K562 (cell line): ENCODE measurements around the gene RABGAP1L. TPM values are rescaled to one million over a fixed set of nuclear protein-coding genes. Genes with fewer than 3 reads are reported as not detected.
A peak's percentile ranks its signal among the peaks of the same experiment; 100 is the strongest.

ENCODE experiments used
- BRD9 ChIP-seq: fragments of 450-650 bp; IDR thresholded peaks from 2 replicates; pipeline ENCODE4 v1.6.1; 2018; ENCODE audit warnings: low read depth; ENCODE audit not compliant: partially characterized antibody
- CBX3 ChIP-seq, 2 experiments: IDR thresholded peaks; 1 replicate in 1 of 2; 2 replicates in 1 of 2; pipeline ENCODE4 v1.6.1; 2012; ENCODE audit warnings: inconsistent platforms in 2 of 2, low read length in 2 of 2, borderline replicate concordance in 1 of 2, control low read depth in 1 of 2
- ETS1 ChIP-seq: conservative IDR thresholded peaks from 2 replicates; pipeline ENCODE4 v1.6.1; 2011; ENCODE audit warnings: low read depth, mild to moderate bottlenecking, low read length; ENCODE audit not compliant: control insufficient read depth
- HMGXB4 ChIP-seq: sonication (generic); formaldehyde crosslinking; IDR thresholded peaks from 2 replicates; pipeline ENCODE4 v1.8.1; 2023; ENCODE audit warnings: mild to moderate bottlenecking, missing genetic modification reagents
- ILK ChIP-seq: fragments of 450-650 bp; IDR thresholded peaks from 2 replicates; pipeline ENCODE4 v1.6.1; 2016; ENCODE audit warnings: missing genetic modification characterization, low read depth, mild to moderate bottlenecking, missing compliant biosample characterization, moderate library complexity, borderline replicate concordance
- KLF10 ChIP-seq: fragments of 250-450 bp; sonication (Bioruptor Pico); IDR thresholded peaks from 2 replicates; pipeline ENCODE4 v1.6.1; 2021; ENCODE audit warnings: matching md5 sums
- NFXL1 ChIP-seq: fragments of 450-650 bp; formaldehyde crosslinking; IDR thresholded peaks from 2 replicates; pipeline ENCODE4 v1.4.0; 2021; ENCODE audit warnings: mild to moderate bottlenecking
- RREB1 ChIP-seq: fragments of 250-450 bp; sonication (Bioruptor Pico); IDR thresholded peaks from 2 replicates; pipeline ENCODE4 v1.4.0; 2020
- TSHZ1 ChIP-seq: fragments of 250-450 bp; sonication (Bioruptor Pico); IDR thresholded peaks from 2 replicates; pipeline ENCODE4 v1.4.0; 2020; ENCODE audit warnings: mild to moderate bottlenecking, moderate library complexity
- USF2 ChIP-seq: sonication (generic); formaldehyde crosslinking; IDR thresholded peaks from 2 replicates; pipeline ENCODE4 v1.5.0; 2020; ENCODE audit warnings: missing genetic modification reagents
- ZFPM2 ChIP-seq: fragments of 250-450 bp; sonication (Bioruptor Pico); IDR thresholded peaks from 2 replicates; pipeline ENCODE4 v1.5.1; 2022; ENCODE audit warnings: mild to moderate bottlenecking
- ZNF133 ChIP-seq: fragments of 250-450 bp; sonication (Bioruptor Pico); IDR thresholded peaks from 2 replicates; pipeline ENCODE4 v1.4.0; 2020; ENCODE audit warnings: mild to moderate bottlenecking
- ZNF431 ChIP-seq: sonication (generic); formaldehyde crosslinking; IDR thresholded peaks from 2 replicates; pipeline ENCODE4 v1.8.0; 2022; ENCODE audit warnings: mild to moderate bottlenecking, missing genetic modification reagents
- ZSCAN29 ChIP-seq: fragments of 450-650 bp; IDR thresholded peaks from 2 replicates; pipeline ENCODE4 v1.6.1; 2017
- polyA plus RNA-seq, 8 experiments: library from polyadenylated mRNA; depleted of rRNA in 4 of 8; stranded (reverse) in 5 of 8; unstranded in 3 of 8; fragments of >200 nt; fragmentation: Nextera tagmentation in 2 of 8; fragmentation: Illumina TruSeq in 1 of 8; extraction: Ambion mirVana in 2 of 8; extraction: Trizol in 1 of 8; gene quantifications; 2 replicates each; pipeline versions ENCODE4 v1.2.1 to v1.2.3, GENCODE V29; 2011 to 2014; ENCODE audit warnings: inconsistent platforms in 1 of 8, missing spikeins in 1 of 8
- total RNA-seq, 7 experiments: library from RNA; depleted of rRNA in 6 of 7; stranded (reverse); fragments of >200 nt in 6 of 7; fragmentation: Illumina TruSeq in 2 of 7; extraction: Trizol in 2 of 7; gene quantifications; 2 replicates each; pipeline versions ENCODE4 v1.2.1 to v1.2.3, GENCODE V29; 2011 to 2021; ENCODE audit warnings: low replicate concordance in 1 of 7

Gene RABGAP1L
- total and polyA plus RNA-seq, 9 of the 15 experiments (the other 6 are each of a cell fraction or from before 2014, with no cell fraction given) = 16.5 to 44.9 (median 26.7) TPM

GRCh38 chr1:174964261-174964971, 805.1 kb downstream of the RABGAP1L start (continued):
- no peak for TF ChIP-seq HMGXB4 (CRISPR knock-in tag)
- TF ChIP-seq ETS1 = no peak
- no peak for TF ChIP-seq NFXL1 (CRISPR knock-in tag)
- no peak for TF ChIP-seq ZFPM2 (CRISPR knock-in tag)
- no peak for TF ChIP-seq RREB1
- no peak for TF ChIP-seq USF2 (CRISPR knock-in tag)
- no peak for TF ChIP-seq KLF10
- no peak for TF ChIP-seq TSHZ1
- no peak for TF ChIP-seq ILK (tag)
- TF ChIP-seq ZSCAN29 = no peak
- TF ChIP-seq BRD9 = peak; percentile 28
- no peak for TF ChIP-seq ZNF133 (CRISPR knock-in tag)
- peak in 1 of 2 experiments; percentile 85; a peak in 1 of 3 replicates for TF ChIP-seq CBX3 (IDR thresholded peaks at IDR 0.05; ENCODE audit: borderline replicate concordance in 1 of 2, low read length in 2 of 2)
- no peak for TF ChIP-seq ZNF431
